Glutamatergic neuron (in vitro differentiated cells): ENCODE results near the gene CRB1. TPM values are rescaled to one million over a fixed set of nuclear protein-coding genes. Genes with fewer than 3 reads are reported as not detected.

Experiments used
- DNase-seq: peaks from one replicate; pipeline ENCODE4 v3.0.0; 2022
- H3K27ac Mint-ChIP-seq: one replicate; pipeline ENCODE4 v1.8.0; 2020; ENCODE audit warnings: mild to moderate bottlenecking, mixed read lengths, inconsistent platforms; ENCODE audit not compliant: unreplicated experiment
- H3K27me3 Mint-ChIP-seq: one replicate; pipeline ENCODE4 v1.8.0; 2020; ENCODE audit warnings: mild to moderate bottlenecking, moderate library complexity, mixed read lengths, inconsistent platforms; ENCODE audit not compliant: unreplicated experiment
- H3K36me3 Mint-ChIP-seq: one replicate; pipeline ENCODE4 v1.8.0; 2020; ENCODE audit warnings: mild to moderate bottlenecking, mixed read lengths, inconsistent platforms; ENCODE audit not compliant: unreplicated experiment
- H3K4me1 Mint-ChIP-seq: one replicate; pipeline ENCODE4 v1.8.0; 2020; ENCODE audit warnings: mild to moderate bottlenecking, low read depth, mixed read lengths, inconsistent platforms; ENCODE audit not compliant: unreplicated experiment
- H3K4me3 Mint-ChIP-seq: one replicate; pipeline ENCODE4 v1.8.0; 2020; ENCODE audit warnings: mild to moderate bottlenecking, mixed read lengths, inconsistent platforms; ENCODE audit not compliant: unreplicated experiment
- H3K9me3 Mint-ChIP-seq: one replicate; pipeline ENCODE4 v1.8.0; 2020; ENCODE audit warnings: mild to moderate bottlenecking, moderate library complexity, mixed read lengths, inconsistent platforms; ENCODE audit not compliant: unreplicated experiment
- total RNA-seq: library from RNA; stranded (reverse); fragmentation: NEBNext Ultra II Directional; extraction: Animal tissue kit (Norgen Biotek cat#: 25700); gene quantifications from one replicate; pipeline ENCODE4 v1.2.1, GENCODE V29; 2021; ENCODE audit not compliant: unreplicated experiment
- TF ChIP-seq, protein P1 (sequence below): fragments of 200-600 bp; sonication (generic); IDR thresholded peaks from one replicate; pipeline ENCODE4 v1.5.0; 2021; ENCODE audit not compliant: partially characterized antibody, unreplicated experiment

CRB1 gene
- total RNA-seq, 1 donor from 2014 or later = 7.3 TPM

DNA sequence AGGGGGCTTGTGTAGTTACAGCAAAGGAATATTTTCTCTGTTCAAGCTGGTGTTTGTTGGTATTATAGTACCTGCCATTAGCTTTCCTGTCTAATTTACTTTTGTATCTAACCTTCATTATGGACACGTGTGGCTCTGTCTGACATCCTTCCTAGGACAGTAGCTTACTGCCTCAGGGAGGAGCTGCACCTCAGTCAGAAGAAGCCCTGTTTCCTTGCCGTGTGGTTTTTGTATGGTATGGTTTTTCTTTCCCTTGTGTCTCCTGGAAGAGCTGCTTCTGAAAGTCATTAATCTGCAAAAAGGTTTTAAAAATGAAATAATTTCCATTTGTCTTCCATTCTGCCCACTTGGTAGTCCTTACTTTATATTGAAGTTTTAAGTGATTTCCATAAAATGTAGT lies 17.4 kb upstream of the CRB1 start:
- no peak overlapping the region for H3K27ac Mint-ChIP-seq
- H3K9me3 Mint-ChIP-seq = no peaks in the 10 kb centered on the region
- H3K36me3 Mint-ChIP-seq = no peaks in the 10 kb centered on the region
- DNase-seq = no peak
- TF ChIP-seq, protein P1, sequence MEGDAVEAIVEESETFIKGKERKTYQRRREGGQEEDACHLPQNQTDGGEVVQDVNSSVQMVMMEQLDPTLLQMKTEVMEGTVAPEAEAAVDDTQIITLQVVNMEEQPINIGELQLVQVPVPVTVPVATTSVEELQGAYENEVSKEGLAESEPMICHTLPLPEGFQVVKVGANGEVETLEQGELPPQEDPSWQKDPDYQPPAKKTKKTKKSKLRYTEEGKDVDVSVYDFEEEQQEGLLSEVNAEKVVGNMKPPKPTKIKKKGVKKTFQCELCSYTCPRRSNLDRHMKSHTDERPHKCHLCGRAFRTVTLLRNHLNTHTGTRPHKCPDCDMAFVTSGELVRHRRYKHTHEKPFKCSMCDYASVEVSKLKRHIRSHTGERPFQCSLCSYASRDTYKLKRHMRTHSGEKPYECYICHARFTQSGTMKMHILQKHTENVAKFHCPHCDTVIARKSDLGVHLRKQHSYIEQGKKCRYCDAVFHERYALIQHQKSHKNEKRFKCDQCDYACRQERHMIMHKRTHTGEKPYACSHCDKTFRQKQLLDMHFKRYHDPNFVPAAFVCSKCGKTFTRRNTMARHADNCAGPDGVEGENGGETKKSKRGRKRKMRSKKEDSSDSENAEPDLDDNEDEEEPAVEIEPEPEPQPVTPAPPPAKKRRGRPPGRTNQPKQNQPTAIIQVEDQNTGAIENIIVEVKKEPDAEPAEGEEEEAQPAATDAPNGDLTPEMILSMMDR = no peak
- H3K4me1 Mint-ChIP-seq = no peaks in the 10 kb centered on the region
- H3K27me3 Mint-ChIP-seq = no peaks in the 10 kb centered on the region
- H3K4me3 Mint-ChIP-seq = no peak overlapping the region

- H3K4me1 Mint-ChIP-seq = no peaks in the 10 kb centered on the region
- DNase-seq = no peak
- no peaks in the 10 kb centered on the region for H3K27me3 Mint-ChIP-seq
Measured at GRCh38 chr1:197252973-197253372, 15.1 kb upstream of the CRB1 start.

GRCh38 chr1:197254866-197255265 lies 13.2 kb upstream of the CRB1 start:
- Mint-ChIP-seq H3K27ac (no peak overlapping the region), H3K4me3 (no peak overlapping the region), H3K27me3 (peaks cover 2% of the 10 kb centered on the region), H3K9me3 (peaks cover 1% of the 10 kb centered on the region), H3K4me1 (no peaks in the 10 kb centered on the region), H3K36me3 (no peaks in the 10 kb centered on the region)
- DNase-seq = no peak
- TF ChIP-seq, protein P1 = no peak

More at GRCh38 chr1:197252973-197253372, 15.1 kb upstream of the CRB1 start:
- H3K4me3 Mint-ChIP-seq = no peak overlapping the region
- no peaks in the 10 kb centered on the region for H3K36me3 Mint-ChIP-seq
- TF ChIP-seq, protein P1 = no peak
- no peaks in the 10 kb centered on the region for H3K9me3 Mint-ChIP-seq
- H3K27ac Mint-ChIP-seq = no peak overlapping the region

GRCh38 chr1:197264936-197265567 lies 3.0 kb upstream of the CRB1 start:
- no peak overlapping the region for H3K4me3 Mint-ChIP-seq
- TF ChIP-seq, protein P1 = no peak
- no peaks in the 10 kb centered on the region for H3K9me3 Mint-ChIP-seq
- no peak overlapping the region for H3K27ac Mint-ChIP-seq
- no peaks in the 10 kb centered on the region for H3K36me3 Mint-ChIP-seq
- no peaks in the 10 kb centered on the region for H3K27me3 Mint-ChIP-seq
- no peak for DNase-seq
- peaks cover 11% of the 10 kb centered on the region for H3K4me1 Mint-ChIP-seq

DNA sequence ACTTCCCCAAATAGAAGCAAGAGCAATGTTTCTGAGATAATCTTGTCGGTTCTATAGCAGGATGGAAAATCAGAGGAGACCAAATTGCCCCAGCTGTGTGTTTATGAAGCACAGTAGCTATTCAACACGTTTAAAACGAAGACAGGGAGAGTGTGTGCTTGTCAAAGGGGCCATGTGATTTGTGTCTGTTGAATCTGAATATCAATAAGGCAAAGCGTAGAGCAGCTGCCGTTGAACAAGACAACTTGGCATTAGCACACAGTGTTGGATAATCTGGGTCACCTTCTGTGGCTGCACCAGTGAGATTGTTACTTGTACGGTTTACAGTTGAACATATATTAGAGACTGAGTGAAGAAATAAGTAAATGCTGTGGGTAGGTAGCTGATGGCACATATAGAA lies 1.0 kb downstream of the CRB1 start:
- Mint-ChIP-seq H3K36me3 (no peaks in the 10 kb centered on the region), H3K4me1 (peaks cover 11% of the 10 kb centered on the region), H3K27ac (peak overlapping the region; percentile 59), H3K27me3 (no peaks in the 10 kb centered on the region), H3K4me3 (peak overlapping the region; percentile 80), H3K9me3 (no peaks in the 10 kb centered on the region)
- DNase-seq = no peak
- TF ChIP-seq, protein P1 = no peak
